ENCODE measurements around the gene CDK5R1. TPM values are rescaled to one million over a fixed set of nuclear protein-coding genes. Genes with fewer than 3 reads are reported as not detected.

Gene CDK5R1
- total and polyA plus RNA-seq, 2 donors (not counting 1 experiment from before 2014, with no cell fraction given) = 2.4 to 6.2 TPM

- POLR2A ChIA-PET = interaction anchor here (1.3 kb wide), 1 partner anchor 33 kb away, joined by 4 read pairs; no protein-coding TSS in a partner anchor
- H3K27ac Mint-ChIP-seq = peak overlapping the region; percentile 90
- Histone ChIP-seq H3K27me3 (replicated peaks in 1 of 4; ENCODE audit: control extremely low read depth in 1 of 4, control insufficient read depth in 3 of 4, insufficient read depth in 4 of 4, low read length in 3 of 4) (no peaks in the 10 kb centered on the region), H3K36me3 (replicated peaks in 1 of 2; ENCODE audit: control extremely low read depth in 1 of 2, control insufficient read depth in 1 of 2, extremely low read depth in 1 of 2, insufficient read depth in 2 of 2, low read length in 1 of 2) (no peaks in the 10 kb centered on the region), H3K27ac (ENCODE audit: low read length in 2 of 2) (peak overlapping the region; percentile 69 to 79), H2AFZ (ENCODE audit: insufficient read depth, low read depth, low read length, poor library complexity, severe bottlenecking) (no peak overlapping the region), H3K9me3 (ENCODE audit: control extremely low read depth in 1 of 3, control insufficient read depth in 2 of 3, insufficient read depth in 1 of 3, low read length in 2 of 3) (peaks cover 0 to 4% (median 0%) of the 10 kb centered on the region in 3 donors), H3K4me2 (replicated peaks; ENCODE audit: low read depth, low read length, poor library complexity, severe bottlenecking) (peak overlapping the region; percentile 89), H3K4me1 (ENCODE audit: control insufficient read depth in 2 of 2, insufficient read depth in 2 of 2, low read length in 2 of 2) (peaks cover 95 to 96% of the 10 kb centered on the region in 2 donors), H4K20me1 (ENCODE audit: control insufficient read depth, insufficient read depth, low read length, poor library complexity, severe bottlenecking) (no peaks in the 10 kb centered on the region), H3K9ac (ENCODE audit: low read length) (no peak overlapping the region), H3K4me3 (ENCODE audit: control extremely low read depth in 1 of 5, extremely low read depth in 1 of 5, insufficient read depth in 1 of 5, low read depth in 2 of 5, low read length in 4 of 5) (no peak overlapping the region), H3K79me2 (ENCODE audit: control insufficient read depth, insufficient read depth, low read length) (no peaks in the 10 kb centered on the region)
- ATAC-seq (ENCODE audit: low read depth) = no peak
- H3K4me3 Mint-ChIP-seq = peak overlapping the region; percentile 88
- no peak for TF ChIP-seq CTCF (IDR thresholded peaks at IDR 0.05)
- TF ChIP-seq EZH2 (IDR thresholded peaks at IDR 0.05; ENCODE audit: borderline replicate concordance, insufficient read depth, low read depth, low read length, poor library complexity, severe bottlenecking) = no peak
- DNase-seq = no peak
- intact Hi-C loops (cut with micrococcal nuclease) = loop anchor here (5.0 kb wide), 1 partner anchor 86 kb away; no protein-coding TSS in a partner anchor
- H3K27me3 Mint-ChIP-seq = no peaks in the 10 kb centered on the region
- H3K9me3 Mint-ChIP-seq (ENCODE audit: insufficient read depth) = no peaks in the 10 kb centered on the region
- 100% methylated on average over 1 of the region's 9 CpGs for WGBS (ENCODE audit: insufficient coverage)
- H3K4me1 Mint-ChIP-seq = peaks cover 81% of the 10 kb centered on the region
- CTCF ChIA-PET = interaction anchor here (1.3 kb wide), 1 partner anchor 38 kb away, joined by 3 read pairs; no protein-coding TSS in a partner anchor
These were observed 34.1 kb downstream of the CDK5R1 start for GRCh38 chr17:32520737-32521404.
